OCI-LY1 (cell line): Measurements from ENCODE around the gene HCRTR1.

ENCODE experiments used
- H2AFZ ChIP-seq: fragments of 200-600 bp; sonication (generic), shearing (Covaris generic); 2 replicates; pipeline ENCODE4 v1.6.0; 2014; ENCODE audit warnings: antibody characterized with exemption, mild to moderate bottlenecking, low read length
- H3F3A ChIP-seq: fragments of 200-600 bp; sonication (generic), shearing (Covaris generic); 2 replicates; pipeline ENCODE4 v1.6.0; 2014; ENCODE audit warnings: mild to moderate bottlenecking, antibody characterized with exemption, low read length, moderate library complexity; ENCODE audit not compliant: insufficient read depth
- H3K27ac ChIP-seq: fragments of 200-600 bp; sonication (generic); 2 replicates; pipeline ENCODE4 v1.5.1; 2014; ENCODE audit warnings: low read length, mixed run types, mild to moderate bottlenecking, low read depth; ENCODE audit not compliant: poor library complexity, severe bottlenecking
- H3K27me3 ChIP-seq: fragments of 200-600 bp; sonication (generic); 2 replicates; pipeline ENCODE4 v1.6.0; 2014; ENCODE audit warnings: antibody characterized with exemption, mild to moderate bottlenecking, low read length, moderate library complexity; ENCODE audit not compliant: insufficient read depth
- H3K36me3 ChIP-seq: fragments of 200-600 bp; sonication (generic); 2 replicates; pipeline ENCODE4 v1.6.1; 2014; ENCODE audit warnings: mild to moderate bottlenecking, antibody characterized with exemption, low read length, moderate library complexity, mixed read lengths; ENCODE audit not compliant: insufficient read depth
- H3K4me1 ChIP-seq: fragments of 200-600 bp; sonication (generic); 2 replicates; pipeline ENCODE4 v1.5.1; 2014; ENCODE audit warnings: mild to moderate bottlenecking, low read length, moderate library complexity; ENCODE audit not compliant: insufficient read depth, severe bottlenecking
- H3K4me2 ChIP-seq: fragments of 200-600 bp; sonication (generic), shearing (Covaris generic); 2 replicates; pipeline ENCODE4 v1.6.1; 2014; ENCODE audit warnings: low read length
- H3K4me3 ChIP-seq: fragments of 200-600 bp; sonication (generic); 2 replicates; pipeline ENCODE4 v1.5.1; 2014; ENCODE audit warnings: low read length, low read depth, mild to moderate bottlenecking, mixed read lengths; ENCODE audit not compliant: poor library complexity, severe bottlenecking
- H3K79me2 ChIP-seq: fragments of 200-600 bp; shearing (Covaris generic); 2 replicates; pipeline ENCODE4 v1.6.1; 2016; ENCODE audit warnings: mixed run types, low read length, mixed read lengths; ENCODE audit not compliant: insufficient read depth
- H3K9ac ChIP-seq: fragments of 200-600 bp; sonication (generic), shearing (Covaris generic); 2 replicates; pipeline ENCODE4 v1.6.1; 2014; ENCODE audit warnings: mild to moderate bottlenecking, low read length, mixed read lengths
- H3K9me2 ChIP-seq: fragments of 200-600 bp; sonication (generic), shearing (Covaris generic); 2 replicates; pipeline ENCODE4 v1.6.1; 2014; ENCODE audit warnings: low read depth, mild to moderate bottlenecking, low read length, mixed read lengths
- H3K9me3 ChIP-seq: fragments of 200-600 bp; shearing (Covaris generic); 2 replicates; pipeline ENCODE4 v1.6.1; 2014; ENCODE audit warnings: low read length, mixed read lengths
- H4K20me1 ChIP-seq: fragments of 200-600 bp; sonication (generic), shearing (Covaris generic); 2 replicates; pipeline ENCODE4 v1.6.0; 2016; ENCODE audit warnings: mild to moderate bottlenecking, low read length; ENCODE audit not compliant: insufficient read depth
- CTCF ChIP-seq: fragments of 200-600 bp; sonication (generic), shearing (Covaris generic); IDR thresholded peaks from 2 replicates; pipeline ENCODE4 v1.5.1; 2017; ENCODE audit warnings: mild to moderate bottlenecking, antibody characterized with exemption, low read length, moderate library complexity, mixed read lengths
- EZH2 ChIP-seq: fragments of 200-600 bp; sonication (generic), shearing (Covaris generic); IDR thresholded peaks from 2 replicates; pipeline ENCODE4 v1.8.0; 2017; ENCODE audit warnings: borderline replicate concordance, mixed run types, mild to moderate bottlenecking, antibody characterized with exemption, low read length, moderate library complexity, mixed read lengths

HCRTR1 gene

GRCh38 chr1:31652891-31653499 is 35.5 kb downstream of the HCRTR1 start:
- Histone ChIP-seq H3K79me2 (no peaks in the 10 kb centered on the region), H3K27me3 (peaks cover 5% of the 10 kb centered on the region; the same call in 1 of the 2 replicates), H3K9me2 (no peaks in the 10 kb centered on the region), H3K27ac (no peak overlapping the region), H2AFZ (no peak overlapping the region), H3K36me3 (no peaks in the 10 kb centered on the region), H3F3A (no peaks in the 10 kb centered on the region), H4K20me1 (no peaks in the 10 kb centered on the region), H3K9me3 (no peaks in the 10 kb centered on the region), H3K4me3 (no peak overlapping the region), H3K9ac (no peak overlapping the region), H3K4me2 (no peak overlapping the region), H3K4me1 (no peaks in the 10 kb centered on the region)
- TF ChIP-seq CTCF (no peak), EZH2 (no peak)

GRCh38 chr1:31653717-31654473 is 36.4 kb downstream of the HCRTR1 start:
- no peaks in the 10 kb centered on the region for H3F3A ChIP-seq
- TF ChIP-seq CTCF: no peak
- TF ChIP-seq EZH2: no peak
- H3K9ac ChIP-seq: no peak overlapping the region
- peaks cover 5% of the 10 kb centered on the region; the same call in 1 of the 2 replicates for H3K27me3 ChIP-seq
- no peaks in the 10 kb centered on the region for H3K79me2 ChIP-seq
- H2AFZ ChIP-seq: no peak overlapping the region
- H3K4me1 ChIP-seq: no peaks in the 10 kb centered on the region
- H4K20me1 ChIP-seq: no peaks in the 10 kb centered on the region
- H3K4me2 ChIP-seq: no peak overlapping the region
- no peak overlapping the region for H3K4me3 ChIP-seq
- H3K9me3 ChIP-seq: no peaks in the 10 kb centered on the region
- H3K36me3 ChIP-seq: no peaks in the 10 kb centered on the region
- H3K9me2 ChIP-seq: no peaks in the 10 kb centered on the region
- no peak overlapping the region for H3K27ac ChIP-seq

GRCh38 chr1:31654474-31654776 is 36.9 kb downstream of the HCRTR1 start:
- Histone ChIP-seq H3K27me3 (peaks cover 5% of the 10 kb centered on the region; the same call in 1 of the 2 replicates), H3K36me3 (no peaks in the 10 kb centered on the region), H3K9me3 (no peaks in the 10 kb centered on the region), H4K20me1 (no peaks in the 10 kb centered on the region), H2AFZ (no peak overlapping the region), H3K9me2 (no peaks in the 10 kb centered on the region), H3K79me2 (no peaks in the 10 kb centered on the region), H3F3A (no peaks in the 10 kb centered on the region), H3K9ac (no peak overlapping the region), H3K27ac (no peak overlapping the region), H3K4me2 (no peak overlapping the region), H3K4me1 (no peaks in the 10 kb centered on the region), H3K4me3 (no peak overlapping the region)
- no peak for TF ChIP-seq CTCF
